Mesenchymal stem cell (in vitro differentiated cells and primary cell): ENCODE measurements around the gene YAP1.

ENCODE experiments used
- DNase-seq: peaks from one replicate; pipeline ENCODE4 v3.0.0-alpha.2; 2013
- H2AFZ ChIP-seq: one replicate; pipeline ENCODE4 v1.6.1; 2013; ENCODE audit warnings: low read depth, mild to moderate bottlenecking, control low read depth, inconsistent platforms, low read length, moderate library complexity
- H2AK5ac ChIP-seq: 2 replicates; pipeline ENCODE4 v1.6.1; 2013; ENCODE audit warnings: low read length, moderate library complexity, mild to moderate bottlenecking, inconsistent platforms; ENCODE audit not compliant: severe bottlenecking
- H2BK120ac ChIP-seq: one replicate; pipeline ENCODE4 v1.6.1; 2013; ENCODE audit warnings: low read depth, mild to moderate bottlenecking, inconsistent platforms, low read length, moderate library complexity
- H2BK12ac ChIP-seq, 2 experiments: one replicate each; pipeline ENCODE4 v1.6.1; 2013; ENCODE audit warnings: inconsistent platforms in 2 of 2, low read length in 2 of 2, mild to moderate bottlenecking in 2 of 2, moderate library complexity in 2 of 2, control low read depth in 1 of 2
- H2BK15ac ChIP-seq: one replicate; pipeline ENCODE4 v1.6.1; 2013; ENCODE audit warnings: mild to moderate bottlenecking, low read depth, inconsistent platforms; ENCODE audit not compliant: poor library complexity, severe bottlenecking
- H2BK5ac ChIP-seq: 2 replicates; pipeline ENCODE4 v1.6.1; 2013; ENCODE audit warnings: low read depth, mild to moderate bottlenecking, low read length, control low read depth, inconsistent platforms; ENCODE audit not compliant: poor library complexity, severe bottlenecking
- H3K14ac ChIP-seq, 2 experiments: one replicate each; pipeline ENCODE4 v1.6.1; 2013; ENCODE audit warnings: inconsistent platforms in 2 of 2, low read length in 2 of 2, control low read depth in 1 of 2, mild to moderate bottlenecking in 1 of 2, moderate library complexity in 1 of 2
- H3K18ac ChIP-seq, 2 experiments: one replicate each; pipeline ENCODE4 v1.6.1; 2013; ENCODE audit warnings: inconsistent platforms in 2 of 2, low read length in 2 of 2, control low read depth in 1 of 2, low read depth in 1 of 2, mild to moderate bottlenecking in 1 of 2
- H3K23ac ChIP-seq, 2 experiments: one replicate each; pipeline ENCODE4 v1.6.1; 2013; ENCODE audit warnings: inconsistent platforms in 2 of 2, low read length in 2 of 2, mild to moderate bottlenecking in 2 of 2, moderate library complexity in 2 of 2, control low read depth in 1 of 2
- H3K27ac ChIP-seq: 2 replicates; pipeline ENCODE4 v1.5.1; 2013; ENCODE audit warnings: mild to moderate bottlenecking, moderate library complexity, low read length, control low read depth, inconsistent platforms; ENCODE audit not compliant: poor library complexity, severe bottlenecking
- H3K27me3 ChIP-seq, 2 experiments: 2 replicates each; pipeline versions ENCODE4 v1.6.1 to v1.7.0; 2013; ENCODE audit warnings: low read length in 2 of 2, mild to moderate bottlenecking in 2 of 2, moderate library complexity in 2 of 2, control low read depth in 1 of 2, inconsistent platforms in 1 of 2; ENCODE audit not compliant: control insufficient read depth in 1 of 2, insufficient read depth in 1 of 2
- H3K36me3 ChIP-seq, 2 experiments: 2 replicates each; pipeline versions ENCODE4 v1.6.1 to v1.7.0; 2013; ENCODE audit warnings: low read length in 2 of 2, control low read depth in 1 of 2, inconsistent platforms in 1 of 2, low read depth in 1 of 2, mild to moderate bottlenecking in 1 of 2; ENCODE audit not compliant: insufficient read depth in 2 of 2, control insufficient read depth in 1 of 2
- H3K4ac ChIP-seq, 2 experiments: one replicate each; pipeline ENCODE4 v1.6.1; 2013; ENCODE audit warnings: inconsistent platforms in 2 of 2, low read length in 2 of 2, mild to moderate bottlenecking in 2 of 2, moderate library complexity in 2 of 2, control low read depth in 1 of 2, low read depth in 1 of 2
- H3K4me1 ChIP-seq: 2 replicates; pipeline ENCODE4 v1.6.1; 2013; ENCODE audit warnings: low read depth, low read length, control low read depth; ENCODE audit not compliant: control insufficient read depth, insufficient read depth
- H3K4me2 ChIP-seq: 2 replicates; pipeline ENCODE4 v1.6.1; 2013; ENCODE audit warnings: low read length, mild to moderate bottlenecking, inconsistent platforms; ENCODE audit not compliant: poor library complexity, severe bottlenecking
- H3K4me3 ChIP-seq, 2 experiments: 2 replicates each; pipeline versions ENCODE4 v1.5.1 to v1.7.0; 2013; ENCODE audit warnings: low read length in 2 of 2, mild to moderate bottlenecking in 2 of 2, control low read depth in 1 of 2, low read depth in 1 of 2; ENCODE audit not compliant: insufficient read depth in 1 of 2
- H3K79me1 ChIP-seq: replicated peaks from 2 replicates; pipeline ENCODE4 v1.6.1; 2013; ENCODE audit warnings: mild to moderate bottlenecking, control low read depth, low read length, inconsistent platforms; ENCODE audit not compliant: poor library complexity, severe bottlenecking
- H3K9ac ChIP-seq: 2 replicates; pipeline ENCODE4 v1.7.0; 2013; ENCODE audit warnings: mild to moderate bottlenecking, low read length, moderate library complexity
- H3K9me3 ChIP-seq: 2 replicates; pipeline ENCODE4 v1.7.0; 2013; ENCODE audit warnings: mild to moderate bottlenecking, low read length; ENCODE audit not compliant: control insufficient read depth
- H4K8ac ChIP-seq: one replicate; pipeline ENCODE4 v1.6.1; 2013; ENCODE audit warnings: inconsistent platforms, mild to moderate bottlenecking, low read length, moderate library complexity
- H4K91ac ChIP-seq: one replicate; pipeline ENCODE4 v1.6.1; 2013; ENCODE audit warnings: mild to moderate bottlenecking, low read length, inconsistent platforms
- WGBS: methylation state at CpG from one replicate; pipeline ENCODE4 v1.1.7; 2013; ENCODE audit warnings: mixed read lengths; 5-methylcytosine and 5-hydroxymethylcytosine counted together

YAP1 gene

DNA sequence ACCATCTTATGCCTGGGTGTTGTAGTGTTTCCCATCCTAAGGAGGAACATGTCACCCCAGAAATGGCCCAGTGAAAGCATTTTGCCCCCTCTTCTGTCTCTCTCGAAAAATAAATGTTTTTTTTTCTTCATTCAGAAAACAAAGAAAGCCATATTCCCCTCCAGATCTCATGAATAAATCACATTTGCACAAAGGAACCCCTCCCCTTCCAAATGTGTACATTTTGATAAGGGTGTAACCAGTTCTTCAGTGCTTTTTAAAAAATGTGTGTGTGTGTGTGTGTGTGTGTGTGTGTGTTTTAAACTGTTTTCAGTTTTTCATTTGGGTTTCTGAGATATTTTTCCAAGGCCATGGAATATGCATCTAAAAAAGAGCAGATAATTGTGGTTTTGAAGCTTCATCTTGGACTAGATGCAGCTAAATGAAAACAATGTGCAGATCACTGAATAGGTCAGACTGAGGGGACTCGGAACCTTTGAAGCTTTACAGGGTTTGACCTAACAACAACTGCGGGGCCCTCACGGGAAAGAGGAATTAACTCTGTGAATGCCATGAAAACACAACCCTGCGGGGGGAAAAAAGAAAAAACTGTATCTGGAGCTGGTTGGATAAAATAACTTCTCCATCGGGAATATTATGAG, 76.4 kb downstream of the YAP1 start:
- Histone ChIP-seq H2BK15ac (no peak overlapping the region), H3K4me2 (no peak overlapping the region), H4K91ac (no peak overlapping the region), H3K23ac (no peak overlapping the region), H3K9ac (peak overlapping the region; percentile 87), H3K27me3 (no peaks in the 10 kb centered on the region), H2BK120ac (no peak overlapping the region), H3K4me1 (peaks cover 2% of the 10 kb centered on the region), H3K4ac (no peak overlapping the region), H3K9me3 (no peaks in the 10 kb centered on the region), H2AK5ac (no peak overlapping the region), H3K36me3 (peaks cover 0 to 28% of the 10 kb centered on the region in 2 experiments), H3K18ac (no peak overlapping the region), H2BK12ac (peak overlapping the region in 1 of 2 experiments; percentile 47), H2BK5ac (no peak overlapping the region), H3K27ac (no peak overlapping the region), H3K14ac (no peak overlapping the region), H2AFZ (no peak overlapping the region), H3K4me3 (peak overlapping the region in 1 of 2 experiments; percentile 55), H3K79me1 (peaks cover 14% of the 10 kb centered on the region), H4K8ac (no peak overlapping the region)
- WGBS, result 22% methylated on average over 4 of the region's 6 CpGs
- peak; percentile 30 for DNase-seq

- H3K9me3 ChIP-seq, result no peaks in the 10 kb centered on the region
- peak overlapping the region; percentile 32 for H3K4me2 ChIP-seq
- H3K4me1 ChIP-seq, result peaks cover 3% of the 10 kb centered on the region
- H3K4me3 ChIP-seq, result peak overlapping the region in 1 of 2 experiments; percentile 55
- no peak overlapping the region for H3K18ac ChIP-seq
- no peak overlapping the region for H2BK120ac ChIP-seq
- H2AFZ ChIP-seq, result no peak overlapping the region
- H3K27me3 ChIP-seq, result no peaks in the 10 kb centered on the region
- H2BK15ac ChIP-seq, result no peak overlapping the region
- 24% methylated on average over 4 of the region's 8 CpGs for WGBS
- no peak overlapping the region for H3K14ac ChIP-seq
- H3K23ac ChIP-seq, result no peak overlapping the region
- no peak overlapping the region for H2BK12ac ChIP-seq
- peaks cover 0 to 28% of the 10 kb centered on the region in 2 experiments for H3K36me3 ChIP-seq
- H2AK5ac ChIP-seq, result no peak overlapping the region
- H3K79me1 ChIP-seq, result peaks cover 12% of the 10 kb centered on the region
- peak overlapping the region; percentile 87 for H3K9ac ChIP-seq
- no peak overlapping the region for H3K27ac ChIP-seq
- peak; percentile 32 for DNase-seq
- no peak overlapping the region for H2BK5ac ChIP-seq
- H3K4ac ChIP-seq, result no peak overlapping the region
- H4K91ac ChIP-seq, result no peak overlapping the region
- H4K8ac ChIP-seq, result no peak overlapping the region
These were observed 77.3 kb downstream of the YAP1 start for GRCh38 chr11:102187416-102188151.

DNA sequence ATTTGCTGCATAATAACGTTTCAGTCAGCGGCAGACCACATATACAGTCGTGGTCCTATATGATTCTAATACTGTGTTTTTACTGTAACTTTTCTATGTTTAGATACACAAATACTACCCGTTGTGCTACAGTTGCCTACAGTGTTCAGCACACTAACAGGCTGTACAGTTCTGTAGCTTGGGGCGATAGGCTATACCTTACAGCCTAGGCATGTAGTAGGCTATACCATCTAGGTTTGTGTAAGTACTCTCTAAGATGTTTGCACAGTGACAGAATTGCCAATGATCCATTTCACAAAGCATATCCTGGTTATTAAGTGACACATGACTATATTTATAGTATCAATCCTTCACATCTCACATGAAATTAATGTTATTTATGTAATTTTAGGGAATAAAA, 78.2 kb downstream of the YAP1 start:
- H3K27ac ChIP-seq, result no peak overlapping the region
- no peak overlapping the region for H3K4ac ChIP-seq
- DNase-seq, result no peak
- H2BK12ac ChIP-seq, result no peak overlapping the region
- H4K8ac ChIP-seq, result no peak overlapping the region
- 69% methylated on average over 2 of the region's 5 CpGs for WGBS
- no peak overlapping the region for H2BK15ac ChIP-seq
- H3K4me2 ChIP-seq, result no peak overlapping the region
- H2BK120ac ChIP-seq, result no peak overlapping the region
- H3K4me3 ChIP-seq, result no peak overlapping the region
- H2BK5ac ChIP-seq, result no peak overlapping the region
- H3K79me1 ChIP-seq, result peaks cover 10% of the 10 kb centered on the region
- H3K4me1 ChIP-seq, result peaks cover 3% of the 10 kb centered on the region
- H2AK5ac ChIP-seq, result no peak overlapping the region
- no peak overlapping the region for H3K23ac ChIP-seq
- peak overlapping the region; percentile 87 for H3K9ac ChIP-seq
- H3K14ac ChIP-seq, result no peak overlapping the region
- H3K27me3 ChIP-seq, result no peaks in the 10 kb centered on the region
- no peak overlapping the region for H3K18ac ChIP-seq
- H4K91ac ChIP-seq, result no peak overlapping the region
- no peak overlapping the region for H2AFZ ChIP-seq
- peaks cover 0 to 25% of the 10 kb centered on the region in 2 experiments for H3K36me3 ChIP-seq
- H3K9me3 ChIP-seq, result no peaks in the 10 kb centered on the region

DNA sequence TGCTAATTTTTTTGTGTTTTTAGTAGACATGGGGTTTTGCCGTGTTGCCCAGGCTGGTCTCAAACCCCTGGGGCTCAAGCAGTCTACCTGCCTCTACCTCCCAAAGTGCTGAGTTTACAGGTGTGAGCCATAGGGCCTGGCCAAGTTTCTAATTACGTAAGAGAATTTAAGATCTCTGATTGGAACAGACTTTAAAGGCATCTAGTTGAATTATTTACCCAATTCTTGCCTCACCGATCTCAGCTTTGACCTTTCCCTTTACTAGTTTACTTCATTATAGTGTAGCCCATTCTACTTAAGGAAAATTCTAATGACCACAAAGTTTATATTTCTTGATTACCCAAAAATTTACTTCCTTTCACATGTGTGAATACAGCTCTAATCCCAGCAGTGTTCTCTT, 81.6 kb downstream of the YAP1 start:
- Histone ChIP-seq H3K18ac (peak overlapping the region in 1 of 2 experiments; percentile 80), H2BK12ac (peak overlapping the region in 1 of 2 experiments; percentile 48), H3K27ac (no peak overlapping the region), H2BK15ac (no peak overlapping the region), H2BK5ac (no peak overlapping the region), H3K23ac (no peak overlapping the region), H3K14ac (no peak overlapping the region), H3K9me3 (peaks cover 3% of the 10 kb centered on the region), H2AFZ (no peak overlapping the region), H3K4me1 (peaks cover 3% of the 10 kb centered on the region), H3K4me2 (no peak overlapping the region), H3K79me1 (peaks cover 17% of the 10 kb centered on the region), H3K4ac (no peak overlapping the region), H4K91ac (no peak overlapping the region), H2BK120ac (no peak overlapping the region), H2AK5ac (no peak overlapping the region), H3K4me3 (no peak overlapping the region), H4K8ac (peak overlapping the region; percentile 7), H3K36me3 (peaks cover 2 to 37% of the 10 kb centered on the region in 2 experiments), H3K27me3 (no peaks in the 10 kb centered on the region), H3K9ac (no peak overlapping the region)
- 69% methylated on average over 3 of the region's 3 CpGs for WGBS
- peak; percentile 68 for DNase-seq
